Activated naive CD8-positive, alpha-beta T cell (primary cell): ENCODE results near the gene ZDHHC14.

Experiments used
- H3K27ac Mint-ChIP-seq: one replicate; pipeline ENCODE4 v1.8.0; 2021; ENCODE audit warnings: mixed read lengths
- H3K27me3 Mint-ChIP-seq: one replicate; pipeline ENCODE4 v1.8.0; 2021; ENCODE audit warnings: mixed read lengths
- H3K36me3 Mint-ChIP-seq: one replicate; pipeline ENCODE4 v1.8.0; 2021; ENCODE audit warnings: mixed read lengths
- H3K4me1 Mint-ChIP-seq: one replicate; pipeline ENCODE4 v1.8.0; 2021; ENCODE audit warnings: low read depth, mixed read lengths
- H3K4me3 Mint-ChIP-seq: one replicate; pipeline ENCODE4 v1.8.0; 2021; ENCODE audit warnings: mild to moderate bottlenecking, mixed read lengths
- H3K9me3 Mint-ChIP-seq: one replicate; pipeline ENCODE4 v1.8.0; 2021; ENCODE audit warnings: low read depth, mixed read lengths

The ZDHHC14 gene

DNA sequence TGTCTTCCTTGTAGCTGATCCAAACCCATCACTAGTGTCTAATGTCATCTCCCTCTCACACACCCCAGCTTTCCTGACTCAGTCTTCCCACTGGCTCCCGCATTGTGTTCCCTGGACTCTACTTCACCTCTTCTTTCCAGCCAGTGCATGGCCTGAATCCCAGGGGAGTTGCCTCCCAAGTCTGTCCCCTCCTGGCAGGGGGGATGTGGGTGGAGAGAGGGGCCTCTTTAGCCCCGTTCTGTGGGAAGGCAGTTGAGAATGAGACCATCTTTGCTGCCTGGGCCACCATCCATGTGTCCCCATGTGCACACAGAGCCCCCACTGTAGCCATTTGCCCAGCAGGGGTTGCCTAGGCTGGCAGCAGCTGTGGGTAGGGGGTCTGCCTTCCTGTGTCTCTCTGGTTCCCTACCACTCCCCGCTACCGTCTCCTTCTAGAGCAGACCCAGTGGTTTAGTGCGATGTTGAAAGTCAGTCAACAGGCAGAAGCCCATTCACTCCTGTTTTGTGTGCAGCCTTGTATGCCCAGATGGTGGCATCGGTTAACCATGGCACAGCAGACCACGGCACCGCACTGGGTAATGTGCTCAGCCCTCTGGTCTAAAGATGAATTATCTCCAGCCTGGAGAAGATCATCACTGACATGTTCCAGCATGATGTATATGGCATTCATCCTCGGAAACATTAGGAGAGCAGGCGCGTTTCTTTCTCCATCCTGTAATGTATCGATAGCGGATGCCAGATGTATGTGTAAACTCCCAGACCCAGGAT is 263.2 kb downstream of the ZDHHC14 start:
- Mint-ChIP-seq H3K9me3 (no peaks in the 10 kb centered on the region), H3K4me3 (no peak overlapping the region), H3K27ac (no peak overlapping the region), H3K36me3 (no peaks in the 10 kb centered on the region), H3K4me1 (peaks cover 7% of the 10 kb centered on the region), H3K27me3 (no peaks in the 10 kb centered on the region)

DNA sequence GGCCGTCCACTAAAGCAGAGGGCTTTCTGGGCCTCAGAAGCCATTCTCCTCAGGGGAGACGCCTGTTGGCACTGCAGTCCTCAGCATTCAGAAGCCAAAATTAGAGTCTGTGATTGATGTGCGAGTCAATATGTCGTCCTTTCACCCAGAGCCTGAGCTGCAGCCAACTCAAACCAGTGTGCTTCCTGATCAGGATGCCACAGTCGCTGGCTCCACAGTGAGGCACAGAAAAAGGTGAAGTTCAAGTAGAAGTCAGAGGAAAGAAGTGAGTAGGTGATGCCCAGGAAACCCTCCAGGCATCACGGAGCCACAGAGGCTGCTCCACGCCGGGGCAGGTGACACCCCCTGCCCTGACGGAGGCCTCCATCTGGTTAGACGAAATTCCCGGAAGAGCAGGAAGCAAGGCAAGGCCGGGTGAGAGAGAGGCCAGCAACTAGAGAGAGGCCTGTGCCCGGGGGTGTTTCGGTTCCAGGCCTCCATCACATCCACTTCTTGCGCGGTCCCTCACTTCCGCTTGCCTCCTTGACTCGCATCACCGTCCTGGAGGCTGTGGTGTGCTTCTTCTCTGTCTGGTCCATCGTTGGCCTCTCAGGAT is 264.3 kb downstream of the ZDHHC14 start:
- Mint-ChIP-seq H3K4me3 (no peak overlapping the region), H3K9me3 (no peaks in the 10 kb centered on the region), H3K27me3 (no peaks in the 10 kb centered on the region), H3K4me1 (peaks cover 7% of the 10 kb centered on the region), H3K27ac (no peak overlapping the region), H3K36me3 (no peaks in the 10 kb centered on the region)

DNA sequence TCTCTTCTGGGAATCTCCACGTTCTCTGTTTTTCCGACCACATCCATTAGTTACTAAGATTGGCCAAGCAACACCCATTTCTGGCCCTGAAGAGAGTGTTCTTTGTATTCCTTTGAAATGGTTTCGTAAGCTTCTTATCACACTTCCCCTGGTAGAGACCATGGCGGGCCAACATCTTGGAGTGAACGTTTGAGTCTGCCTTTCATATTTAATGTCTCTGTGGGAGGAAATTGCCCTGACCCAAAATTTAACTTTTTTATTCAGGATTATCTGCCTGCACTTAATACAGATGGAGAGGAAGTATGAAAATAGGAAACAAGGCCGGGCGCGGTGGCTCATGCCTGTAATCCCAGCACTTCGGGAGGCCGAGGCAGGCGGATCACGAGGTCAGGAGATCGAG is 265.0 kb downstream of the ZDHHC14 start:
- no peak overlapping the region for H3K4me3 Mint-ChIP-seq
- H3K27ac Mint-ChIP-seq = no peak overlapping the region
- H3K4me1 Mint-ChIP-seq = peaks cover 7% of the 10 kb centered on the region
- H3K36me3 Mint-ChIP-seq = no peaks in the 10 kb centered on the region
- no peaks in the 10 kb centered on the region for H3K27me3 Mint-ChIP-seq
- no peaks in the 10 kb centered on the region for H3K9me3 Mint-ChIP-seq

DNA sequence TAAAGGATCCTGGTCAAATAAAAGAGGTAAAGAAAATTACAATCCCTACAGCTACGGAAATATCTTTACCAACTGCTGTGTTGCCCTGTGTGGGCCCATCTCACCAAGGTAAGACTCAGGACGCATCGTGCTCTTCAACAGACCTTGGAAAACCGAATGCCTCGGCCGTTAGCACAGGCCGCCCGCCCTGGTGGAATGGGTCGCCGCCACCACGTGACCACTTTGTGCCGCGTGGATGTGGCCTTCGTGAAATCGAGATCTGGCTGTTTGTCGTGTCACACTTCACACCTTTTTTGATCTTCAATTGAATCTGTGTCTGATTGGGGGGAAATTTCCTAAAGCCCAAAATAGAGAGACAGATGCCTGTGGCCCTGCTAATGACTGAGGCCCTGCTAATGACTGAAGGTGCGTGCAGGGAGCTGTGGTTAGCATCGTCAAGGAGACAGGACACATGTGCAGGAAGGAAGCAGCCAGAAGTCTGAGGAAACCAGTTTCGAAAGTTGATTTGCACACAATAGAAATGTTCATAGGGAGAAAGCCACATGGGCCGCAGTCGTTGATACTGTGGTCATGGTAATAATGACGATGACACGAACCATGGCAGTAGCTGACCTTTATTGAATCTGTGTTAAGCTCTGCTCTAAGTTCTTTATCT is 266.4 kb downstream of the ZDHHC14 start:
- Mint-ChIP-seq H3K9me3 (no peaks in the 10 kb centered on the region), H3K27ac (no peak overlapping the region), H3K36me3 (no peaks in the 10 kb centered on the region), H3K4me1 (peaks cover 7% of the 10 kb centered on the region), H3K4me3 (no peak overlapping the region), H3K27me3 (no peaks in the 10 kb centered on the region)

DNA sequence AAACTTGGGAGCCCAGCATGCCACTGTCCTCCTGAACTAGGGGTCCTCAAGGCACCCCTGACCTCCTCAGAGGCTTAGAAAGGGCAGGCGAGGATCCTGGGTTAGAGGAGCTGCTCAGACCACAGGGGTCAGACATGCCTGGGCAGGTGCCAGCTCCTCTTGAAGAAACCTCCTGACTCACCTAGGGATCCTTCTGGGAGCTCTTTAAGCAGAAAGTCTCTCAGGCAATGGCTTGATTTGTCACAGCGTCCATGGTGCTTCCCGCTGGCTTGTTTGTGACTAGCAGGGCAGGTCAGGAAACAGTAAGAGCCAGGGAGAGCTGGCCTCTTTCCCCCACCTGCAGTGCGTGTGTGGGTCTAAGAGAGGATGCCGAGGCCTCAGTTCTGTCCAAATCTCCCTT is 267.6 kb downstream of the ZDHHC14 start:
- H3K9me3 Mint-ChIP-seq = no peaks in the 10 kb centered on the region
- H3K36me3 Mint-ChIP-seq = no peaks in the 10 kb centered on the region
- no peak overlapping the region for H3K27ac Mint-ChIP-seq
- H3K4me3 Mint-ChIP-seq = no peak overlapping the region
- peaks cover 7% of the 10 kb centered on the region for H3K4me1 Mint-ChIP-seq
- no peaks in the 10 kb centered on the region for H3K27me3 Mint-ChIP-seq

GRCh38 chr6:157649311-157650260 is 268.6 kb downstream of the ZDHHC14 start:
- H3K36me3 Mint-ChIP-seq = no peaks in the 10 kb centered on the region
- H3K4me1 Mint-ChIP-seq = peaks cover 7% of the 10 kb centered on the region
- no peak overlapping the region for H3K4me3 Mint-ChIP-seq
- H3K9me3 Mint-ChIP-seq = no peaks in the 10 kb centered on the region
- no peak overlapping the region for H3K27ac Mint-ChIP-seq
- H3K27me3 Mint-ChIP-seq = no peaks in the 10 kb centered on the region

DNA sequence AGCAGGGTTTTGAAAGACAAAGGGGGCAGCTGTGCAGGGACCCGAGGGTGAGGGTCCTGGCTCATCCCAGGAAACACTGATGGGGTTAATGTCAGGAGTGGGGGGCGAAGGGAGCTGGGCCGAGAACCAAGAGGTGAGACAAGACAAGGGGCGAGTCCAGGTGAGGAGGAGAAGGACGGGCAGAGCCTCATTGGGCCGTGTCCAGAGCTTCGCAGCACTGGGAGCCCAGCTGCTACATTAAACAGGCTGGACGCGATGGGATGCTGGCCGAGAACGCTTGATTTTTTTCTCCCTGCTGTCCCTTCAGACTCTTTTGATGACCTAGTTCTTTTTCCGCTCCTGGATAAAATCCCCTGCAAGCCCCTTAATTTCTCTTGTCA is 269.3 kb downstream of the ZDHHC14 start:
- Mint-ChIP-seq H3K4me1 (peaks cover 7% of the 10 kb centered on the region), H3K27me3 (no peaks in the 10 kb centered on the region), H3K9me3 (no peaks in the 10 kb centered on the region), H3K27ac (no peak overlapping the region), H3K4me3 (no peak overlapping the region), H3K36me3 (no peaks in the 10 kb centered on the region)

- no peaks in the 10 kb centered on the region for H3K36me3 Mint-ChIP-seq
- no peaks in the 10 kb centered on the region for H3K27me3 Mint-ChIP-seq
- H3K9me3 Mint-ChIP-seq = no peaks in the 10 kb centered on the region
- H3K27ac Mint-ChIP-seq = no peak overlapping the region
- H3K4me3 Mint-ChIP-seq = no peak overlapping the region
- peaks cover 7% of the 10 kb centered on the region for H3K4me1 Mint-ChIP-seq
Observed at GRCh38 chr6:157650801-157651200, 269.8 kb downstream of the ZDHHC14 start.

DNA sequence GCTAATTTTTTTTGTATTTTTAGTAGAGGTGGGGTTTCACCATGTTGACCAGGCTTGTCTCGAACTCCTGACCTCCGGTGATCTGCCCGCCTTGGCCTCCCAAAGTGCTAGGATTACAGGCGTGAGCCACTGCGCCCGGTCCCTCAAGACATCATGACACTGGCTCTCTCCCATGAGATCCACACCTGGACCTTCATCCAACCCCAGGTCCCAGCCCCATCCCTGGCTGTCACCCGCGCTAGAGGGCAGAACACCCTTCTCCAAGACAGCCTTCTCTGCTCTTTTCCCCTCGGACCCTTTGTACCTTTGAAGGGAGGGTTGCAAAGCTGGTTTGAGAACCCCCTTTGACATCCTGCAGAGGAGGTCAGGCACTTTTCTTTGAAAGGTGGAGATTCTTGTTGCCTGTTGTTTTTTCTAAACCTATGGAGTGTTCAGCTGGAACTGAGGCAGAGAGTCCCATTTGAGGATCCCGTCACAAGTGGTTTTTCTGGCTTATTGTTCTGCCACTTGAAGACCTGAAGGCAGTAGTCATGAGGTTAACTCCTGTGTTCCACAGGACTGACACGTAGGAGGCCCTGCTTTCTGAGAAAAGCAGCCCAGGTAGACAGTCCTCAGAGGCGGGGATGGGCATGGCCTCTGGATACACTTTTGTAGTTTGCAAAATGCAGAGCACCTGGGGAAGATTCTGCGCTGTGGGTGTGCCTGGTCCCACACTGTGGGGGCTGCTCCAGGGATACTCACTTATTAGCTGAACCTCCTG is 270.9 kb downstream of the ZDHHC14 start:
- no peaks in the 10 kb centered on the region for H3K27me3 Mint-ChIP-seq
- peaks cover 7% of the 10 kb centered on the region for H3K4me1 Mint-ChIP-seq
- no peaks in the 10 kb centered on the region for H3K36me3 Mint-ChIP-seq

GRCh38 chr6:157652601-157653363 is 271.8 kb downstream of the ZDHHC14 start:
- H3K9me3 Mint-ChIP-seq = no peaks in the 10 kb centered on the region

More for the DNA sequence above, 270.9 kb downstream of the ZDHHC14 start:
- Mint-ChIP-seq H3K4me3 (no peak overlapping the region), H3K27ac (no peak overlapping the region), H3K9me3 (no peaks in the 10 kb centered on the region)

DNA sequence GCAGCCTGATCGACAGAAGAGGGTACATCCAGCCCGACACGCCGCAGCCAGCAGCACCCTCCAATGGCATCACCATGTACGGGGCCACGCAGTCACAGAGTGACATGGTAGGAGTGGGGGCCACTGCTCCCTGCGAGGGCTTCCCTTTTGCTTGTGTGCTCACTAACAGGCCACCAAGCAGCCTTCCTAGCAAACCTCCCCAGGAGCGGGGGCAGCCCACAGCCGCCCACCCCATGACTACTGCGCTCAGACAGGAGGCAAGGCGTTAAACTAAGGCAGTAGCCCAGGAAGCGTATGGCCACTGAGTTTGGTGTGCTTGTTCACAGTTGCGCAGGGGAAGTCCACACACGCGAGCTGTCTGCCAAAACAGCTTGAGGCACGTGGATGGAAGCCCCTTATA is 272.5 kb downstream of the ZDHHC14 start:
- Mint-ChIP-seq H3K27me3 (no peaks in the 10 kb centered on the region), H3K4me1 (no peaks in the 10 kb centered on the region), H3K27ac (no peak overlapping the region)

More at GRCh38 chr6:157652601-157653363, 271.8 kb downstream of the ZDHHC14 start:
- Mint-ChIP-seq H3K27me3 (no peaks in the 10 kb centered on the region), H3K27ac (no peak overlapping the region), H3K4me3 (no peak overlapping the region), H3K36me3 (no peaks in the 10 kb centered on the region), H3K4me1 (peaks cover 1% of the 10 kb centered on the region)

DNA sequence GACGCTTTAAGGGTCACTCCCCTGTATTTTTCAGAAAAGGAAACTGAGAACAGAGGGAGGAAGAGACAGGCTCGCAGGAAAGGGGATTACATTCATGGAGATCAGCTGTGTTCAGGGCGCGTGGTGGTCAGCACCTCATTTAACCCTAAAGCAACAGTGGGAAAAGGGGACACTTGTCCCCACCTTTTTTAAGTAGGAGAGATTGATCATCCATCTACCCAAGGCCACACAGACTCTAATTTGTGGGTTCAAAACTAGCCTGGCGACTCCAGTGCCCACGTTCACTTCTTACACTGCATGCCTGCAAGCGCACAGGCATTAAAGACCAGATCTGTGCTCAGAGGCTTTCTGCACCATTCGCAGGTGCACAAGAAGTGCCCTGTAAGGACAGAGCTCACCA is 274.1 kb downstream of the ZDHHC14 start:
- H3K4me3 Mint-ChIP-seq = no peak overlapping the region
- no peaks in the 10 kb centered on the region for H3K9me3 Mint-ChIP-seq
- no peak overlapping the region for H3K27ac Mint-ChIP-seq
- no peaks in the 10 kb centered on the region for H3K36me3 Mint-ChIP-seq
- H3K27me3 Mint-ChIP-seq = no peaks in the 10 kb centered on the region
- peaks cover 1% of the 10 kb centered on the region for H3K4me1 Mint-ChIP-seq

More for the DNA sequence above, 272.5 kb downstream of the ZDHHC14 start:
- Mint-ChIP-seq H3K9me3 (no peaks in the 10 kb centered on the region), H3K4me3 (no peak overlapping the region), H3K36me3 (no peaks in the 10 kb centered on the region)

DNA sequence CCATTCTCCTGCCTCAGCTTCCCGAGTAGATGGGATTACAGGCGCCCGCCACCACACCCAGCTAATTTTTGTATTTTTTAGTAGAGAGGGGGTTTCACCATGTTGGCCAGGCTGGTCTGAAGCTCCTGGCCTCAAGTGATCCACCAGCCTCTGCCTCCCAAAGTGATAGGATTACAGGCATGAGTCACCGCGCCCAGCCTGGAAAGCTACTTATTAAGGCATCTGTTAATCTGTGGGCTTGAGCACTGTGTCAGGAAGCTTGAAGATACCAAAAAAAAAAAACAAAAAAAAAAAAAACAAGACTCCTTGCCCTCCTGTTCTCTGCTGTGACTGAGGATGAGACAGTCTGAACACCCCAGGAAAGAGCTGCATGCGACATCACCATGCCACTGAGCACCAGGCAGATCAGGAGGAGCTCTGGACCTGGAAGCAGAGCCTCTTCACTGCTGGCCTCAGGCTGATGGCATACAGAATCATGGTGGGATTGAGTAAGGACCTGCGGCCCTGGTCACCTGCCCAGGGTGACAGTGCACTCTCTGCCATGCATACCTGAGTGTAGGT is 275.5 kb downstream of the ZDHHC14 start:
- H3K4me3 Mint-ChIP-seq = no peak overlapping the region
- no peaks in the 10 kb centered on the region for H3K27me3 Mint-ChIP-seq
- H3K36me3 Mint-ChIP-seq = no peaks in the 10 kb centered on the region
- no peaks in the 10 kb centered on the region for H3K9me3 Mint-ChIP-seq
- no peak overlapping the region for H3K27ac Mint-ChIP-seq
- H3K4me1 Mint-ChIP-seq = peaks cover 1% of the 10 kb centered on the region
